HG03025 (cell line): ENCODE data around the gene RHOC.

ENCODE experiments used
- ATAC-seq: cut with Tn5 transposase; IDR thresholded peaks from one replicate; pipeline ENCODE4 v1.9.1; 2021; ENCODE audit warnings: mild to moderate bottlenecking, moderate library complexity; ENCODE audit not compliant: unreplicated experiment, low FRiP score

Gene RHOC

GRCh38 chr1:112703706-112704105 is 3.2 kb downstream of the RHOC start:
- ATAC-seq: no peak

- no peak for ATAC-seq
Observed at GRCh38 chr1:112702420-112703261, 4.3 kb downstream of the RHOC start.

- ATAC-seq: no peak
Observed at GRCh38 chr1:112702067-112702395, 4.9 kb downstream of the RHOC start.

GRCh38 chr1:112701227-112702066 is 5.5 kb downstream of the RHOC start:
- ATAC-seq: no peak

GRCh38 chr1:112700290-112701226 is 6.4 kb downstream of the RHOC start:
- ATAC-seq: no peak

- no peak for ATAC-seq
Observed at GRCh38 chr1:112699425-112700144, 7.3 kb downstream of the RHOC start.

GRCh38 chr1:112698366-112699310 is 8.3 kb downstream of the RHOC start:
- ATAC-seq: no peak

- no peak for ATAC-seq
Observed at GRCh38 chr1:112697781-112698201, 9.1 kb downstream of the RHOC start.

GRCh38 chr1:112696578-112697314 is 10.2 kb downstream of the RHOC start:
- no peak for ATAC-seq

- ATAC-seq: no peak
Observed at GRCh38 chr1:112695276-112695675, 11.7 kb downstream of the RHOC start.

- ATAC-seq: no peak
Observed at GRCh38 chr1:112694363-112694929, 12.5 kb downstream of the RHOC start.

- ATAC-seq: no peak
Observed at GRCh38 chr1:112693821-112694220, 13.1 kb downstream of the RHOC start.

- no peak for ATAC-seq
Observed at GRCh38 chr1:112692681-112693080, 14.2 kb downstream of the RHOC start.

- no peak for ATAC-seq
Observed at GRCh38 chr1:112689842-112690237, 17.1 kb downstream of the RHOC start.

GRCh38 chr1:112689196-112689841 is 17.6 kb downstream of the RHOC start:
- ATAC-seq: no peak

GRCh38 chr1:112688781-112689193 is 18.1 kb downstream of the RHOC start:
- ATAC-seq: no peak

GRCh38 chr1:112687785-112688496 is 19.0 kb downstream of the RHOC start:
- ATAC-seq: no peak
